ENCODE measurements around the gene TRIP10. TPM values are rescaled to one million over a fixed set of nuclear protein-coding genes. Genes with fewer than 3 reads are reported as not detected.
"Not testable (repeated sequence)": the region's sequence is repeated elsewhere in the genome, so short reads cannot be mapped to it uniquely, and the experiment has no call there.

Gene TRIP10
- total RNA-seq, 1 donor from 2014 or later: 68.9 TPM

GRCh38 chr19:6740589-6741343 lies 1.3 kb downstream of the TRIP10 start:
- DNase-seq (ENCODE audit: low spot score): no peak

- DNase-seq (ENCODE audit: low spot score): no peak
Observed at GRCh38 chr19:6743066-6743465, 3.6 kb downstream of the TRIP10 start.

GRCh38 chr19:6743714-6744380 lies 4.4 kb downstream of the TRIP10 start:
- no peak for DNase-seq (ENCODE audit: low spot score)

- DNase-seq (ENCODE audit: low spot score): peak; percentile 80
Observed at GRCh38 chr19:6744381-6745301, 5.2 kb downstream of the TRIP10 start.

GRCh38 chr19:6745965-6746364 lies 6.5 kb downstream of the TRIP10 start:
- DNase-seq (ENCODE audit: low spot score): no peak

GRCh38 chr19:6748543-6748942 lies 9.1 kb downstream of the TRIP10 start:
- not testable (repeated sequence) for DNase-seq (ENCODE audit: low spot score)

- no peak for DNase-seq (ENCODE audit: low spot score)
Observed at GRCh38 chr19:6750062-6750461, 10.6 kb downstream of the TRIP10 start.

- DNase-seq (ENCODE audit: low spot score): no peak
Observed at GRCh38 chr19:6751189-6751588, 11.7 kb downstream of the TRIP10 start.

GRCh38 chr19:6752256-6753177 lies 13.0 kb downstream of the TRIP10 start:
- DNase-seq (ENCODE audit: low spot score): peak; percentile 55

GRCh38 chr19:6753178-6754031 lies 13.9 kb downstream of the TRIP10 start:
- DNase-seq (ENCODE audit: low spot score): peak; percentile 87

GRCh38 chr19:6754136-6754535 lies 14.7 kb downstream of the TRIP10 start:
- DNase-seq (ENCODE audit: low spot score): no peak

- DNase-seq (ENCODE audit: low spot score): no peak
Observed at GRCh38 chr19:6754653-6755463, 15.4 kb downstream of the TRIP10 start.

GRCh38 chr19:6760606-6761005 lies 21.1 kb downstream of the TRIP10 start:
- no peak for DNase-seq (ENCODE audit: low spot score)

GRCh38 chr19:6761053-6761676 lies 21.7 kb downstream of the TRIP10 start:
- no peak for DNase-seq (ENCODE audit: low spot score)

GRCh38 chr19:6762253-6762797 lies 22.8 kb downstream of the TRIP10 start:
- not testable (repeated sequence) for DNase-seq (ENCODE audit: low spot score)

GRCh38 chr19:6765738-6766356 lies 26.4 kb downstream of the TRIP10 start:
- DNase-seq (ENCODE audit: low spot score): peak; percentile 93

GRCh38 chr19:6766357-6767080 lies 27.0 kb downstream of the TRIP10 start:
- no peak for DNase-seq (ENCODE audit: low spot score)

GRCh38 chr19:6767081-6767356 lies 27.5 kb downstream of the TRIP10 start:
- peak; percentile 48 for DNase-seq (ENCODE audit: low spot score)

All from mucosa of gallbladder (tissue), 1 donor.